Stimulated activated CD4-positive, alpha-beta T cell treated with anti-CD3 and anti-CD28 coated beads, Interleukin-12 subunit alpha, Interleukin-12 subunit beta, amount 100 ng/mL, for 4 hours (primary cell): Measurements from ENCODE around the gene EXOC3.
A peak's percentile ranks its signal among the peaks of the same experiment; 100 is the strongest.
"Not testable (repeated sequence)": the region's sequence is repeated elsewhere in the genome, so short reads cannot be mapped to it uniquely, and the experiment has no call there.

Source experiments
- DNase-seq: peaks from one replicate; pipeline ENCODE4 v3.0.0-alpha.2; 2020

Gene EXOC3

GRCh38 chr5:458547-459353 lies 15.8 kb downstream of the EXOC3 start:
- peak; percentile 65 for DNase-seq

- no peak for DNase-seq
Observed at GRCh38 chr5:459562-460272, 16.7 kb downstream of the EXOC3 start.

GRCh38 chr5:460273-460625 lies 17.3 kb downstream of the EXOC3 start:
- no peak for DNase-seq

GRCh38 chr5:462051-462481 lies 19.1 kb downstream of the EXOC3 start:
- no peak for DNase-seq

GRCh38 chr5:463301-463700 lies 20.3 kb downstream of the EXOC3 start:
- no peak for DNase-seq

GRCh38 chr5:463952-464351 lies 21.0 kb downstream of the EXOC3 start:
- DNase-seq = peak; percentile 77

- DNase-seq = no peak
Observed at GRCh38 chr5:464446-464842, 21.5 kb downstream of the EXOC3 start.

- DNase-seq = no peak
Observed at GRCh38 chr5:464843-465590, 22.0 kb downstream of the EXOC3 start.

- no peak for DNase-seq
Observed at GRCh38 chr5:465591-466403, 22.8 kb downstream of the EXOC3 start.

- no peak for DNase-seq
Observed at GRCh38 chr5:466661-467310, 23.8 kb downstream of the EXOC3 start.

- no peak for DNase-seq
Observed at GRCh38 chr5:468401-468800, 25.4 kb downstream of the EXOC3 start.

GRCh38 chr5:469752-470483 lies 26.9 kb downstream of the EXOC3 start:
- DNase-seq = no peak

GRCh38 chr5:470961-471749 lies 28.2 kb downstream of the EXOC3 start:
- DNase-seq = no peak

- no peak for DNase-seq
Observed at GRCh38 chr5:471750-472058, 28.7 kb downstream of the EXOC3 start.

GRCh38 chr5:472076-472655 lies 29.2 kb downstream of the EXOC3 start:
- no peak for DNase-seq

- DNase-seq = peak; percentile 93
Observed at GRCh38 chr5:472656-473550, 29.9 kb downstream of the EXOC3 start.

- peak; percentile 27 for DNase-seq
Observed at GRCh38 chr5:473551-474192, 30.7 kb downstream of the EXOC3 start.

GRCh38 chr5:474232-474839 lies 31.4 kb downstream of the EXOC3 start:
- DNase-seq = not testable (repeated sequence)
